Measurements from ENCODE around the gene SPAG7.

The SPAG7 gene

GRCh38 chr17:4968486-4969046 is 949 bp upstream of the SPAG7 start:
- TF ChIP-seq, protein P1, sequence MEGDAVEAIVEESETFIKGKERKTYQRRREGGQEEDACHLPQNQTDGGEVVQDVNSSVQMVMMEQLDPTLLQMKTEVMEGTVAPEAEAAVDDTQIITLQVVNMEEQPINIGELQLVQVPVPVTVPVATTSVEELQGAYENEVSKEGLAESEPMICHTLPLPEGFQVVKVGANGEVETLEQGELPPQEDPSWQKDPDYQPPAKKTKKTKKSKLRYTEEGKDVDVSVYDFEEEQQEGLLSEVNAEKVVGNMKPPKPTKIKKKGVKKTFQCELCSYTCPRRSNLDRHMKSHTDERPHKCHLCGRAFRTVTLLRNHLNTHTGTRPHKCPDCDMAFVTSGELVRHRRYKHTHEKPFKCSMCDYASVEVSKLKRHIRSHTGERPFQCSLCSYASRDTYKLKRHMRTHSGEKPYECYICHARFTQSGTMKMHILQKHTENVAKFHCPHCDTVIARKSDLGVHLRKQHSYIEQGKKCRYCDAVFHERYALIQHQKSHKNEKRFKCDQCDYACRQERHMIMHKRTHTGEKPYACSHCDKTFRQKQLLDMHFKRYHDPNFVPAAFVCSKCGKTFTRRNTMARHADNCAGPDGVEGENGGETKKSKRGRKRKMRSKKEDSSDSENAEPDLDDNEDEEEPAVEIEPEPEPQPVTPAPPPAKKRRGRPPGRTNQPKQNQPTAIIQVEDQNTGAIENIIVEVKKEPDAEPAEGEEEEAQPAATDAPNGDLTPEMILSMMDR (conservative IDR thresholded peaks at IDR 0.05): no peak
- H3K27ac ChIP-seq: peak overlapping the region; percentile 85

DNA sequence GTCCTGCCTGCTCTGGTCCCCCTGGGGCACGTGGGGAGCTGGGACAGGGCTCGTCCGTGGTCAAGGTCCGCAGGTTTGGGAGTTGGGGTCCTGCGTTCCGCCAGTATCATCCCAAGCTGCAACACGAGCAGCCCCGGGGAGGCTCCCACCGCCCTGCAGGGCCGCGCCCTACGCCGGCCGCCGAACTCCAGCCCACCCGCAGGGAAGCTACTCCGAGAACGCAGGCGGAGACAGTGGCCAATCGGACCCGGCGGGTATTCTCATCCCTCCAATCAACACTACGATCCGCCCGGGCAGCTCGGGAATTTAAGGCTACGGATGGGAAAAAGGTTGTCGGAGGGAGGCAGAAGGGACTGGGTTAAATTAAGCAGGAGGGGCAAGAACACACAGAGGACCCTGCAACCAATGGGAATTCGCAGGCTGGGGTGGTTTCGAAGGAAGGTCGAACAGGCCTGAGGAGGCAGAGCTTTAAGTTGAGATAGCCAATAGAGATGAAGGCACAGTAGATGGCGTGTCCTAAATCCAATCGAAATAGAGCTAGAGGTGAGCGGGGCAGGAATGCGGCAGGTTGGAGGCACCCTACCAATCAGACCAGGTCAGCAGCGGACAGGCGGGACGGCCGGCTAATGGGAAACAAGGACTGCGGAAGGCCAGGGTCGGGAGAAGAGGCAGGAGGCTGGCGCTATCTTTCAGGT is 626 bp downstream of the SPAG7 start:
- TF ChIP-seq, protein P1 (conservative IDR thresholded peaks at IDR 0.05): no peak
- H3K27ac ChIP-seq: peak overlapping the region; percentile 85

DNA sequence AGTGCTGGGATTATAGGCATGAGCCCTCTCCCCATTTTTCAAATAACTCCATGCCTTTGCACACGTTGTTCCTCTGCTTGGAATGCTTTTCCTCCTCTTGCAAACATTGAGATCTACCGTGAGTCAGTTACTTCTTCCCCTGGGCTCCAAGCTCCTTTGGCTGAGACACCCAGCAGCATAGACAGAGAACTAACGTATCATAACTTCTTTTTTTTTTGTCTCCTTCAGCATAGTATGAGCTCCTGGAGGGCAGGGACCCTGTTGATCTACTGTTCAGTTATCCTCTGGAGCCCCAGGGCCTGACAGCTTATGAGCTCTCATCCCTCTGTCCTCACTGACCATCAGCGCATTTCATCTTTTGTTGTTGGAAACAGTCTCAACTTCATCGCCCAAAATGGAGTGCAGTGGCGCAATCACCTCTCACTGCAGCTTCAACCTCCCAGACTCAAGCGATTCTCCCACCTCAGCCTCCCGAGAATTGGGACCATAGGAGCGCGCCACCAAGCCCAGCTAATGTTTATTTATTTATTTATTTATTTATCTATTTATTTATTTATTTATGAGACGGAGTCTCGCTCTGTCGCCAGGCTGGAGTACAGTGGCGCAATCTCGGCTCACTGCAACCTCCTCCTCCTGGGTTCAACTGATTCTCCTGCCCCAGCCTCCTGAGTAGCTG is 2.2 kb downstream of the SPAG7 start:
- no peak overlapping the region for H3K27ac ChIP-seq
- TF ChIP-seq, protein P1 (conservative IDR thresholded peaks at IDR 0.05): no peak

GRCh38 chr17:4960279-4960922 is 7.2 kb downstream of the SPAG7 start:
- TF ChIP-seq, protein P1 (conservative IDR thresholded peaks at IDR 0.05): no peak
- H3K27ac ChIP-seq: no peak overlapping the region

GRCh38 chr17:4959261-4959965 is 8.2 kb downstream of the SPAG7 start:
- no peak overlapping the region for H3K27ac ChIP-seq

DNA sequence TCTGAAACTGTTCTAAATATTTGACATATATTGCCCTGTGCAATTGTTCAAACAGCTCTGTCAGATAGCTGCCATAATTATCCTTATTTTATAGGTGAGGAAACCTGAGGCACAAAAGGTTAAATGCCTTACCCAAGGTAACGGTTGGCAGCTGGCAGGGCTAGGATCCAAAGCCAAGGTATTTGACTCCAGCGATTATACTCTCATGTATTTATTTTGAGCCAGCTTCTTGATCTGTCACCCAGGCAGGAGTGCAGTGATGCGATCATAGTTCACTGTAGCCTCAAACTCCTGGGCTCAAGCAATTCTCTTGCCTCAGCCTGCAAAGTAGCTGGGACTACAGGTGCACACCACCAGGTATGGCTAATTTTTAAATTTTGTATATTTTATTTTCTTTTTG is 9.5 kb downstream of the SPAG7 start:
- H3K27ac ChIP-seq: no peak overlapping the region
- TF ChIP-seq, protein P1 (conservative IDR thresholded peaks at IDR 0.05): no peak

More at GRCh38 chr17:4959261-4959965, 8.2 kb downstream of the SPAG7 start:
- TF ChIP-seq, protein P1 (conservative IDR thresholded peaks at IDR 0.05): no peak

Measured in VCaP (cell line).